Upper lobe of right lung (tissue), 1 donor: ENCODE data around the gene ZNF599. TPM values are rescaled to one million over a fixed set of nuclear protein-coding genes. Genes with fewer than 3 reads are reported as not detected.

Experiments used
- ATAC-seq: fragments of 200-7000 bp; cut with Tn5 transposase; one replicate; pipeline ENCODE4 v1.9.1; 2020; ENCODE audit warnings: mild to moderate bottlenecking, moderate library complexity
- DNase-seq: peaks from one replicate; pipeline ENCODE4 v3.0.0-alpha.2; 2020
- H3K27ac ChIP-seq: fragments of 200-600 bp; one replicate; pipeline ENCODE4 v1.8.0; 2022
- H3K27me3 ChIP-seq: fragments of 200-600 bp; one replicate; pipeline ENCODE4 v1.8.0; 2022; ENCODE audit warnings: mild to moderate bottlenecking
- H3K36me3 ChIP-seq: fragments of 200-600 bp; one replicate; pipeline ENCODE4 v1.8.0; 2022
- H3K4me1 ChIP-seq: fragments of 200-600 bp; one replicate; pipeline ENCODE4 v1.8.0; 2022
- H3K4me3 ChIP-seq: fragments of 200-600 bp; one replicate; pipeline ENCODE4 v1.8.0; 2022; ENCODE audit warnings: mild to moderate bottlenecking
- H3K9me3 ChIP-seq: fragments of 200-600 bp; one replicate; pipeline ENCODE4 v1.8.0; 2022
- intact Hi-C: fragments of 100-400 bp; cut with DNase I; formaldehyde crosslinking; loops from one replicate; pipeline ENCODE4 v1.11.0; 2022
- total RNA-seq: library from RNA; stranded (reverse); fragmentation: NEBNext Ultra II Directional; extraction: Animal tissue kit (Norgen Biotek cat#: 25700); gene quantifications from one replicate; pipeline ENCODE4 v1.2.1, GENCODE V29; 2021
- TF ChIP-seq, protein P1 (sequence below): fragments of 200-600 bp; IDR thresholded peaks from one replicate; pipeline ENCODE4 v1.8.0; 2022; ENCODE audit warnings: antibody characterized with exemption
- donor health status: DM: no; HTN: yes; CAD: no; lungs with severe emphysema.

Gene ZNF599
- total RNA-seq, 1 donor from 2014 or later = 4.8 TPM

DNA sequence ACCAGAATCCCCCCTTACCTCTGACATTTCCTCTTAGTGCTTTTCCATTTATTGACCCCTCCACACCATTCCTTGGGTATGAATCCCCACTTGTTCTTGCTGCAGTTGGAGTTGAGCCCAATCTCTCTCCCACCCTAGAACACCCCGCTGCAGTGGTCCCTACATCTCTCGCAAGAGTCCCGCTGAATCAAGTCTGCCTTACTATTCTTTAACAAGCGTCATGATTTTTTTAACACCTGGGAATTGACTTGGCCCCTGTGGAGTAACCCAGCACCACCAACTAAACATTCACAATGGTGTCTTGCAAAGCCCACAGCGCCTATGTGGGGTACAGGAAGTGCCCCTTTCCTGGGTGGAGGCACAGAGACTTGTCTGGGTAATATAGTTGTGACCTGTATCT is 13.2 kb upstream of the ZNF599 start:
- H3K9me3 ChIP-seq = no peaks in the 10 kb centered on the region
- no peak for ATAC-seq
- no peak for DNase-seq
- H3K4me1 ChIP-seq = no peaks in the 10 kb centered on the region
- no peak overlapping the region for H3K27ac ChIP-seq
- H3K4me3 ChIP-seq = no peak overlapping the region
- H3K36me3 ChIP-seq = no peaks in the 10 kb centered on the region
- no peaks in the 10 kb centered on the region for H3K27me3 ChIP-seq
- intact Hi-C loops = no loop called here
- TF ChIP-seq, protein P1, sequence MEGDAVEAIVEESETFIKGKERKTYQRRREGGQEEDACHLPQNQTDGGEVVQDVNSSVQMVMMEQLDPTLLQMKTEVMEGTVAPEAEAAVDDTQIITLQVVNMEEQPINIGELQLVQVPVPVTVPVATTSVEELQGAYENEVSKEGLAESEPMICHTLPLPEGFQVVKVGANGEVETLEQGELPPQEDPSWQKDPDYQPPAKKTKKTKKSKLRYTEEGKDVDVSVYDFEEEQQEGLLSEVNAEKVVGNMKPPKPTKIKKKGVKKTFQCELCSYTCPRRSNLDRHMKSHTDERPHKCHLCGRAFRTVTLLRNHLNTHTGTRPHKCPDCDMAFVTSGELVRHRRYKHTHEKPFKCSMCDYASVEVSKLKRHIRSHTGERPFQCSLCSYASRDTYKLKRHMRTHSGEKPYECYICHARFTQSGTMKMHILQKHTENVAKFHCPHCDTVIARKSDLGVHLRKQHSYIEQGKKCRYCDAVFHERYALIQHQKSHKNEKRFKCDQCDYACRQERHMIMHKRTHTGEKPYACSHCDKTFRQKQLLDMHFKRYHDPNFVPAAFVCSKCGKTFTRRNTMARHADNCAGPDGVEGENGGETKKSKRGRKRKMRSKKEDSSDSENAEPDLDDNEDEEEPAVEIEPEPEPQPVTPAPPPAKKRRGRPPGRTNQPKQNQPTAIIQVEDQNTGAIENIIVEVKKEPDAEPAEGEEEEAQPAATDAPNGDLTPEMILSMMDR = no peak

DNA sequence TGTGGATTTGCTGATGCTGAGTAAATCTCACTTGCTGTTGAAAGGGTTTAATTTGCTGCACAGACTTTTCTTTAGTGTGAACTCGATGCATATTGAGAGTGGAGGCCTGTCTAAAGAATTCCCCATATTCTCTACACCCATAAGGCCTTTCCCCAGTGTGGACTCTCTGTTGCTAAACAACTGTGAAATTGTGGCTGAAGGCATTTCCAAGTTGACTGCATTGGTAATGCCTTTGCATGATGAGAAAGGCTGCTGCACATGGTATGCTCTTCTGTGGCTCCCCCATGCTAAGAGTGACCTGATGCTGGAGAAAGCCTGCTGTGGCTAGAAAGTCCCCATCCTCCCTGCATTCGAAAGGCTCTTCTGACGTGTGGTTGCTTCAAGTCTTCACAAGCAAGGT is 6.6 kb upstream of the ZNF599 start:
- no peaks in the 10 kb centered on the region for H3K9me3 ChIP-seq
- no peak overlapping the region for H3K27ac ChIP-seq
- DNase-seq (no peak), ATAC-seq (no peak)
- no peaks in the 10 kb centered on the region for H3K4me1 ChIP-seq
- intact Hi-C loops = no loop called here
- TF ChIP-seq, protein P1 = no peak
- H3K36me3 ChIP-seq = no peaks in the 10 kb centered on the region
- H3K4me3 ChIP-seq = no peak overlapping the region
- H3K27me3 ChIP-seq = no peaks in the 10 kb centered on the region

DNA sequence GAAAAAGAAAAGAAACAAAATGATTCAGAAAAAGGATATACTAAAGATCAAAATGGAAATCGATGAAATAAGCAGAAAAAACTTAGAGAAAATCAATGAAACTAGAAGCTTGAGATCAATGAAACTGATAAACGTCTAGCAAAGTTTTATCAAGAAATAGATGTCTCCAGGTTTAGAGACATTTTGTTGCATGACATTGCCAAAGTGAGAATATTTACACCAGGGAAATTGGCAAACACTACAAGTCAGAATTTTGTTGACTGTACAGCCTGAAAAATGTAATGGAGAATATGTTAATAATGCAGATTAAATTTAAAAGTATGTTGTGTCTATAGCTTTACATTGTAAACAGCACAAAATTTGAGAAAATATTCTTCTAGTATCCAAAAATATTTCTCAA is 5.3 kb upstream of the ZNF599 start:
- H3K27me3 ChIP-seq = no peaks in the 10 kb centered on the region
- H3K9me3 ChIP-seq = no peaks in the 10 kb centered on the region
- no peaks in the 10 kb centered on the region for H3K4me1 ChIP-seq
- H3K36me3 ChIP-seq = no peaks in the 10 kb centered on the region
- DNase-seq (no peak), ATAC-seq (no peak)
- no peak overlapping the region for H3K27ac ChIP-seq
- intact Hi-C loops = no loop called here
- TF ChIP-seq, protein P1 = no peak
- H3K4me3 ChIP-seq = no peak overlapping the region

DNA sequence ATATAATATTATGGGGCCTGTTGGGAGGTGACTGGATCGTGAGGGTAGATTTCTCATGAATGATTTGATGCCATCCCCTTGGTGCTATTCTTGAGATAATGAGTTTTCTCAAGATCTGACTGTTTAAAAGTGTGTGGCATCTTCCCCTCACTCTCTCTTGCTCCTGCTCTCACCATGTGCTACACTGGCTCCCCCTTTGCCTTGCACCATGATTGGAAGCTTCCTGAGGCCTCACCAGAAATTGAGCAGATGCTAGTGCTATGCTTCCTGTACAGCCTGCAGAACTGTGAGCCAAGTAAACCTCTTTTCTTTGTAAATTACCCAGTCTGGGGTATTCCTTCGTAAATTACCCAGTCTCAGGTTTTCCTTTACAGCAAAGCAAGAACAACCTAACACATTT is 1.8 kb upstream of the ZNF599 start:
- peaks cover 10% of the 10 kb centered on the region for H3K4me1 ChIP-seq
- DNase-seq (no peak), ATAC-seq (no peak)
- TF ChIP-seq, protein P1 = no peak
- H3K27ac ChIP-seq = no peak overlapping the region
- H3K36me3 ChIP-seq = no peaks in the 10 kb centered on the region
- intact Hi-C loops = no loop called here
- no peaks in the 10 kb centered on the region for H3K9me3 ChIP-seq
- no peak overlapping the region for H3K4me3 ChIP-seq
- H3K27me3 ChIP-seq = no peaks in the 10 kb centered on the region

DNA sequence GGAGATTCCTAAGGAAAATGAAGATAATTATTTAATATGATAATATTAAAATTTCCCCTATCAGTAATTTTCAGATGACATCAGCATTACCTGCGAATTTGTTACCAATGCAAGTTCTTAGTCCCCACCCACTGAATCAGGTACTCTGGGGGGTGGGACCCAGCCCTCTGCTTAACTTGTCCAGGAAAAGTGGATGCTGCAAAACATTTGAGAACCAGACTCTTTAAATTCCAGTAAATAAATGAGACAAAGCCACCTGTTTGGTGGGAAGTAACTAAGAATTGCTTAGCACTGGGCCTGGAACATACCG is 495 bp upstream of the ZNF599 start:
- TF ChIP-seq, protein P1 = no peak
- peaks cover 11% of the 10 kb centered on the region for H3K36me3 ChIP-seq
- no peaks in the 10 kb centered on the region for H3K9me3 ChIP-seq
- H3K27ac ChIP-seq = no peak overlapping the region
- intact Hi-C loops = no loop called here
- ATAC-seq = no peak
- H3K27me3 ChIP-seq = no peaks in the 10 kb centered on the region
- H3K4me3 ChIP-seq = peak overlapping the region; percentile 94
- peaks cover 10% of the 10 kb centered on the region for H3K4me1 ChIP-seq
- DNase-seq = no peak

DNA sequence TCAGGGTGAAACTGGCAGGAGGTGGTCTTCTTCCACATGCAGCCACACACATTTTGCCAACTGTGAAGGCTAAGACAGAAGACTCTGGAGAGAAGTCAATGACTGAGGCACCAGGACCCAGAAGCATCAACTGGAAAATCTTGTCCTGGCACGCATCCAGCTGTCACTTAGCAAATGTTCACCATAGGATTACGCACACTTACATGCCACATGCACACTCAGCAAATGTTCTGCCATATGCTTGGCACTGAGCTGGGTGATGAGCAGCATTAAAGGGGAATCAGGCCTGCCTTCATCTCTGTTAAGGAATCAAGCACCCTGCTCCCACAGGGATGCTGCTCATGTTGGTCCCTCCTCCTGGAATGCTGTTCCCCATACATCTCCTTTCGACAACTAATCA is 5.1 kb downstream of the ZNF599 start:
- ATAC-seq = no peak
- H3K27me3 ChIP-seq = no peaks in the 10 kb centered on the region
- peaks cover 11% of the 10 kb centered on the region for H3K9me3 ChIP-seq
- peaks cover 57% of the 10 kb centered on the region for H3K36me3 ChIP-seq
- no peak overlapping the region for H3K27ac ChIP-seq
- intact Hi-C loops = no loop called here
- DNase-seq = no peak
- peaks cover 10% of the 10 kb centered on the region for H3K4me1 ChIP-seq
- H3K4me3 ChIP-seq = no peak overlapping the region
- TF ChIP-seq, protein P1 = no peak
